Loucy (cell line): ENCODE measurements around the gene GLDN.

Experiments
- H2AFZ ChIP-seq: fragments of 200-600 bp; sonication (generic); 2 replicates; pipeline ENCODE4 v1.6.0; 2016; ENCODE audit warnings: antibody characterized with exemption, mild to moderate bottlenecking, low read length, moderate library complexity
- H3F3A ChIP-seq: fragments of 200-600 bp; 2 replicates; pipeline ENCODE4 v1.6.0; 2016; ENCODE audit warnings: antibody characterized with exemption, low read depth, mild to moderate bottlenecking
- H3K27me3 ChIP-seq: fragments of 200-600 bp; sonication (generic); 2 replicates; pipeline ENCODE4 v1.6.1; 2014; ENCODE audit warnings: low read length, mild to moderate bottlenecking; ENCODE audit not compliant: insufficient read depth, poor library complexity, severe bottlenecking
- H3K36me3 ChIP-seq: fragments of 200-600 bp; sonication (generic); 2 replicates; pipeline ENCODE4 v1.6.1; 2016; ENCODE audit warnings: low read length; ENCODE audit not compliant: insufficient read depth
- H3K4me1 ChIP-seq: fragments of 200-600 bp; sonication (generic); 2 replicates; pipeline ENCODE4 v1.5.1; 2014; ENCODE audit warnings: low read length, mild to moderate bottlenecking; ENCODE audit not compliant: insufficient read depth, poor library complexity, severe bottlenecking
- H3K4me2 ChIP-seq: fragments of 200-600 bp; sonication (generic); 2 replicates; pipeline ENCODE4 v1.6.0; 2014; ENCODE audit warnings: antibody characterized with exemption, low read length, low read depth, mild to moderate bottlenecking; ENCODE audit not compliant: poor library complexity, severe bottlenecking
- H3K4me3 ChIP-seq: fragments of 200-600 bp; sonication (generic); 2 replicates; pipeline ENCODE4 v1.5.1; 2014; ENCODE audit warnings: low read length, mild to moderate bottlenecking, mixed read lengths; ENCODE audit not compliant: poor library complexity, severe bottlenecking
- H3K79me2 ChIP-seq: fragments of 200-600 bp; sonication (generic); 2 replicates; pipeline ENCODE4 v1.6.1; 2014; ENCODE audit warnings: low read length; ENCODE audit not compliant: insufficient read depth
- H3K9ac ChIP-seq: fragments of 200-600 bp; sonication (generic); 2 replicates; pipeline ENCODE4 v1.6.0; 2014; ENCODE audit warnings: mild to moderate bottlenecking, low read depth, low read length, moderate library complexity; ENCODE audit not compliant: poor library complexity, severe bottlenecking
- H3K9me2 ChIP-seq: fragments of 200-600 bp; sonication (generic); replicated peaks from 2 replicates; pipeline ENCODE4 v1.6.1; 2016; ENCODE audit warnings: low read depth, low read length, mixed read lengths
- H3K9me3 ChIP-seq: fragments of 200-600 bp; sonication (generic); 2 replicates; pipeline ENCODE4 v1.6.1; 2014; ENCODE audit warnings: mild to moderate bottlenecking, antibody characterized with exemption, low read length, low read depth; ENCODE audit not compliant: insufficient read depth
- H4K20me1 ChIP-seq: fragments of 200-600 bp; sonication (generic); 2 replicates; pipeline ENCODE4 v1.6.0; 2014; ENCODE audit warnings: antibody characterized with exemption, low read length, mild to moderate bottlenecking; ENCODE audit not compliant: insufficient read depth, poor library complexity, severe bottlenecking
- EZH2phosphoT487 ChIP-seq: fragments of 200-600 bp; IDR thresholded peaks from 2 replicates; pipeline ENCODE4 v1.6.1; 2018; ENCODE audit warnings: antibody characterized with exemption, mild to moderate bottlenecking, moderate library complexity, borderline replicate concordance
- TF ChIP-seq, protein P1 (sequence below): fragments of 200-600 bp; sonication (generic); conservative IDR thresholded peaks from 2 replicates; pipeline ENCODE4 v1.5.1; 2014; ENCODE audit warnings: mild to moderate bottlenecking, antibody characterized with exemption, low read length

The GLDN gene

DNA sequence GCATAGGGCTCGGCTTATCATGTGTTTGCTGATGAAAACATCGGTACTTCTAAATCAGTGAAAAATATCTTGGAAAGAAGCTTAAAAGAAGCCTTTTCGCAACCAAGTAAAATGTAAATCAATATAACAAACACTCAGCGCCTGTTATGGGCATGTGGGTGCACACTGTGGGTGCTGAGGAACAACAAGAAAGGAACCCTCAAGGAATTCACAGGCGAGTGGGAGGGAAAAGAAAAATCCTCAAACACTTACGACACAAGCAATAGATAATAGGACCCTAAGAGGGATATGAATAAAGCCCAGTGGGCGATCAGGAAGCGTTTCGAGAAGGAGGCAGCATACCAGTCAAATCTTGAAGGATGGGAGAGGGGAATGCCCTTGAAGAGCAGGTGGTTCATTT lies 21.9 kb downstream of the GLDN start:
- Histone ChIP-seq H3K4me3 (no peak overlapping the region), H3K79me2 (no peaks in the 10 kb centered on the region), H3K9ac (no peak overlapping the region), H3K9me3 (no peaks in the 10 kb centered on the region), H3K36me3 (no peaks in the 10 kb centered on the region), H3K4me2 (no peak overlapping the region), H3K27me3 (no peaks in the 10 kb centered on the region), H3K4me1 (no peaks in the 10 kb centered on the region), H4K20me1 (no peaks in the 10 kb centered on the region), H3K9me2 (no peaks in the 10 kb centered on the region), H3F3A (no peaks in the 10 kb centered on the region), H2AFZ (no peak overlapping the region)
- TF ChIP-seq, protein P1, sequence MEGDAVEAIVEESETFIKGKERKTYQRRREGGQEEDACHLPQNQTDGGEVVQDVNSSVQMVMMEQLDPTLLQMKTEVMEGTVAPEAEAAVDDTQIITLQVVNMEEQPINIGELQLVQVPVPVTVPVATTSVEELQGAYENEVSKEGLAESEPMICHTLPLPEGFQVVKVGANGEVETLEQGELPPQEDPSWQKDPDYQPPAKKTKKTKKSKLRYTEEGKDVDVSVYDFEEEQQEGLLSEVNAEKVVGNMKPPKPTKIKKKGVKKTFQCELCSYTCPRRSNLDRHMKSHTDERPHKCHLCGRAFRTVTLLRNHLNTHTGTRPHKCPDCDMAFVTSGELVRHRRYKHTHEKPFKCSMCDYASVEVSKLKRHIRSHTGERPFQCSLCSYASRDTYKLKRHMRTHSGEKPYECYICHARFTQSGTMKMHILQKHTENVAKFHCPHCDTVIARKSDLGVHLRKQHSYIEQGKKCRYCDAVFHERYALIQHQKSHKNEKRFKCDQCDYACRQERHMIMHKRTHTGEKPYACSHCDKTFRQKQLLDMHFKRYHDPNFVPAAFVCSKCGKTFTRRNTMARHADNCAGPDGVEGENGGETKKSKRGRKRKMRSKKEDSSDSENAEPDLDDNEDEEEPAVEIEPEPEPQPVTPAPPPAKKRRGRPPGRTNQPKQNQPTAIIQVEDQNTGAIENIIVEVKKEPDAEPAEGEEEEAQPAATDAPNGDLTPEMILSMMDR = no peak
- TF ChIP-seq EZH2phosphoT487 = no peak

DNA sequence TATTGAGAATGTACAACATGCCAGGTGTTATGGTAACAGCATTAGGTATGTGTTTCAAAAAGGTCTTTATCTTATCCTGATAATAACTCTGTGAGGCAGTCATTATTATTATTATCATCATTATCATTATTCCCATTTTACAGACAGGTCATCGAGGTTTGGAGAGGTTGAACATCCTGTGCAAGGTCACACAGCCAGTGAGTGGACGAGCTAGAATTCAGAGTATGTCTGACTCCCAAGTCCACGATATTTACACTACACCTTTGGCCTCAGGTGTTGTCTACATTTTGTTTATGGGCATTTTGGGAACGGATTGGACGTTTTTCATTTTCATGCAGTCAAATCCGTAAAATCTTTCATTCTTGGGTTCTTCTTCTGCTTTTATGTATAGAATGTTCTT lies 24.0 kb downstream of the GLDN start:
- H3K9me3 ChIP-seq = no peaks in the 10 kb centered on the region
- H3K9ac ChIP-seq = no peak overlapping the region
- H3K9me2 ChIP-seq = no peaks in the 10 kb centered on the region
- no peak overlapping the region for H3K4me2 ChIP-seq
- no peaks in the 10 kb centered on the region for H4K20me1 ChIP-seq
- no peaks in the 10 kb centered on the region for H3F3A ChIP-seq
- TF ChIP-seq EZH2phosphoT487 = no peak
- TF ChIP-seq, protein P1 = no peak
- no peaks in the 10 kb centered on the region for H3K36me3 ChIP-seq
- H3K27me3 ChIP-seq = no peaks in the 10 kb centered on the region
- H3K79me2 ChIP-seq = no peaks in the 10 kb centered on the region
- H3K4me1 ChIP-seq = no peaks in the 10 kb centered on the region
- H2AFZ ChIP-seq = no peak overlapping the region
- no peak overlapping the region for H3K4me3 ChIP-seq

DNA sequence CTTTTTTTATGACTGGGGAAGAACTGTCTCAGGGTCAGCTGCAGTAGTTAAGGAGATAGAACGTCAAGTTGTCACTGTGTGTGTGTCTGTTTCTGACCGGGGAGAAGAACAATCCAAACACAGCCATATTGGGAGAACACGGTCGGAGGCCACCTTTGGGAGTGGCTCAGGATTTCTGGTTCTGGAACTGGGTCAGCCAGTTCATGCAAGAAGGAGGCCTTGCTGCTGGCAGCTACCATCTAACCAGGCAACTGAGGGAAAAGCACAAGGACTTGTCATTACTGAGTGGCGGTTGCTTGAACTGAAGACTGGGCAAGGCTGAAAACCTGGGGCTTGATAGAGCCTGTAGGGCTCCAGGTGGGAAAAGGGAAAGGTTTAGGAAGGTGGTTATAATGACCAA lies 24.6 kb downstream of the GLDN start:
- H3K79me2 ChIP-seq = no peaks in the 10 kb centered on the region
- H3K4me3 ChIP-seq = no peak overlapping the region
- no peak overlapping the region for H3K4me2 ChIP-seq
- no peak overlapping the region for H2AFZ ChIP-seq
- no peaks in the 10 kb centered on the region for H3K9me2 ChIP-seq
- no peak for TF ChIP-seq EZH2phosphoT487
- TF ChIP-seq, protein P1 = no peak
- H3K9ac ChIP-seq = no peak overlapping the region
- no peaks in the 10 kb centered on the region for H3K27me3 ChIP-seq
- no peaks in the 10 kb centered on the region for H3K4me1 ChIP-seq
- H3F3A ChIP-seq = no peaks in the 10 kb centered on the region
- no peaks in the 10 kb centered on the region for H3K9me3 ChIP-seq
- H4K20me1 ChIP-seq = no peaks in the 10 kb centered on the region
- H3K36me3 ChIP-seq = no peaks in the 10 kb centered on the region
